ENCODE results near the gene SAMD13. TPM values are rescaled to one million over a fixed set of nuclear protein-coding genes. Genes with fewer than 3 reads are reported as not detected.

The SAMD13 gene
- total RNA-seq, 1 experiment from 2014 or later = 0.61 TPM

- Histone ChIP-seq H2BK5ac (ENCODE audit: insufficient read length, low read length) (no peak overlapping the region), H3K23me2 (ENCODE audit: insufficient read length, low read depth, low read length, poor library complexity, severe bottlenecking) (peaks cover 8% of the 10 kb centered on the region), H3K18ac (ENCODE audit: insufficient read length, low read depth, low read length) (no peak overlapping the region), H3K56ac (ENCODE audit: insufficient read length, low read depth, low read length) (no peak overlapping the region), H3K9me3 (ENCODE audit: control insufficient read depth, low read depth, low read length) (no peaks in the 10 kb centered on the region), H3K9ac (ENCODE audit: extremely low read depth, insufficient read length, low read length) (no peak overlapping the region), H3K4me1 (ENCODE audit: insufficient read depth, low read length) (peaks cover 2% of the 10 kb centered on the region; the same call in 1 of the 2 replicates), H4K8ac (replicated peaks; ENCODE audit: insufficient read length, low read depth, low read length) (no peak overlapping the region), H4K91ac (ENCODE audit: insufficient read length, low read depth, low read length) (no peak overlapping the region), H2BK12ac (ENCODE audit: insufficient read length, low read depth, low read length) (no peak overlapping the region), H4K5ac (ENCODE audit: insufficient read length, low read depth, low read length) (no peak overlapping the region), H2BK20ac (ENCODE audit: low read depth, low read length, poor library complexity, severe bottlenecking) (no peak overlapping the region), H3K79me2 (ENCODE audit: insufficient read depth, low read length) (no peaks in the 10 kb centered on the region), H2AK5ac (ENCODE audit: insufficient read length, low read length) (no peak overlapping the region), H3K23ac (ENCODE audit: insufficient read length, low read depth, low read length) (no peak overlapping the region), H3K4me2 (ENCODE audit: insufficient read depth, insufficient read length, low read length) (no peak overlapping the region), H2BK120ac (ENCODE audit: low read depth, low read length, poor library complexity, severe bottlenecking) (no peak overlapping the region), H2BK15ac (ENCODE audit: low read depth, low read length) (no peak overlapping the region), H3K14ac (ENCODE audit: insufficient read depth, low read length) (no peak overlapping the region), H3T11ph (ENCODE audit: low read length) (no peak overlapping the region), H3K27me3 (ENCODE audit: insufficient read depth, low read length) (no peaks in the 10 kb centered on the region), H3K27ac (ENCODE audit: insufficient read length, low read depth, low read length) (no peak overlapping the region), H4K20me1 (ENCODE audit: control insufficient read depth, insufficient read depth, insufficient read length) (no peaks in the 10 kb centered on the region), H2AFZ (ENCODE audit: low read length) (no peak overlapping the region), H3K79me1 (ENCODE audit: insufficient read depth, low read depth, low read length, poor library complexity, severe bottlenecking) (no peaks in the 10 kb centered on the region), H3K4ac (ENCODE audit: low read depth, low read length) (no peak overlapping the region)
- peaks cover 9 to 15% of the 10 kb centered on the region in 2 experiments for H3K4me1 Mint-ChIP-seq
- no CpG with 5 or more reads among the region's 3 CpGs for WGBS (ENCODE audit: extremely low coverage, insufficient read length, low lambda C conversion rate)
- no peak overlapping the region for H3K27ac Mint-ChIP-seq
- H3K4me3 Mint-ChIP-seq = no peak overlapping the region
- DNase-seq = no peak
- H3K36me3 Mint-ChIP-seq (ENCODE audit: insufficient read depth in 1 of 3, low read depth in 3 of 3) = peaks cover 0 to 2% (median 0%) of the 10 kb centered on the region in 3 experiments; a peak in 3 of 7 replicates
- TF ChIP-seq, protein P1, sequence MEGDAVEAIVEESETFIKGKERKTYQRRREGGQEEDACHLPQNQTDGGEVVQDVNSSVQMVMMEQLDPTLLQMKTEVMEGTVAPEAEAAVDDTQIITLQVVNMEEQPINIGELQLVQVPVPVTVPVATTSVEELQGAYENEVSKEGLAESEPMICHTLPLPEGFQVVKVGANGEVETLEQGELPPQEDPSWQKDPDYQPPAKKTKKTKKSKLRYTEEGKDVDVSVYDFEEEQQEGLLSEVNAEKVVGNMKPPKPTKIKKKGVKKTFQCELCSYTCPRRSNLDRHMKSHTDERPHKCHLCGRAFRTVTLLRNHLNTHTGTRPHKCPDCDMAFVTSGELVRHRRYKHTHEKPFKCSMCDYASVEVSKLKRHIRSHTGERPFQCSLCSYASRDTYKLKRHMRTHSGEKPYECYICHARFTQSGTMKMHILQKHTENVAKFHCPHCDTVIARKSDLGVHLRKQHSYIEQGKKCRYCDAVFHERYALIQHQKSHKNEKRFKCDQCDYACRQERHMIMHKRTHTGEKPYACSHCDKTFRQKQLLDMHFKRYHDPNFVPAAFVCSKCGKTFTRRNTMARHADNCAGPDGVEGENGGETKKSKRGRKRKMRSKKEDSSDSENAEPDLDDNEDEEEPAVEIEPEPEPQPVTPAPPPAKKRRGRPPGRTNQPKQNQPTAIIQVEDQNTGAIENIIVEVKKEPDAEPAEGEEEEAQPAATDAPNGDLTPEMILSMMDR (conservative IDR thresholded peaks at IDR 0.05) = no peak
- H3K27me3 Mint-ChIP-seq (ENCODE audit: low read depth) = peaks cover 18% of the 10 kb centered on the region
- peaks cover 3 to 14% of the 10 kb centered on the region in 2 experiments; a peak in 4 of 5 replicates for H3K9me3 Mint-ChIP-seq
Measured at GRCh38 chr1:84294751-84295150, 6.8 kb upstream of the SAMD13 start.
